ENCODE measurements around the gene OPRM1.

- TF ChIP-seq CTCF (IDR thresholded peaks at IDR 0.05) (no peak), POLR2A (IDR thresholded peaks at IDR 0.05) (no peak), EP300 (IDR thresholded peaks at IDR 0.05) (no peak)
Measured at GRCh38 chr6:154232013-154232910, 193.2 kb downstream of the OPRM1 start.

All from gastroesophageal sphincter (tissue), 3 donors.